ENCODE measurements around the gene ZZZ3. TPM values are rescaled to one million over a fixed set of nuclear protein-coding genes. Genes with fewer than 3 reads are reported as not detected.

ZZZ3 gene
- total and polyA plus RNA-seq, 10 of the 15 experiments (the other 5 are each of a cell fraction or from before 2014, with no cell fraction given): 10.5 to 44.1 (median 29.5) TPM

DNA sequence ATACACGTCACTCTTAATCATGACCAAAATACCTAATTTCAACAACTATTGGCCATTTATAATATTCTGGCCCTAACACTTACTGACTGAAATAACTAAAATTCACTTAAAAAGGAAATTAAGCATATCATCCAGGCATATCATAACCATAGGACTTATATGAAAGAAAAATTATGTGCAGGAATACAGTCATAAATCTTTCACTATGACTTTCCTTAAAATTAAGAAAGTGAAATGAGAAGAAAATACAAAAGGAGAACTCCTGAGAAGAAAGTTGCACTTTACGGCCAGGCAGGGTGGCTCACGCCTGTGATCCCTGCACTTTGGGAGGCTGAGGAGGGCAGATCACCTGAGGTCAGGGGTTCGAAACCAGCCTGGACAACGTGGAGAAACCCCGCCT, 9.4 kb downstream of the ZZZ3 start:
- in situ Hi-C loops (cut with MboI): no loop called here
- ATAC-seq (no peak), FAIRE-seq (no peak), DNase-seq (ENCODE audit: low read depth, low spot score) (no peak)
- H4K20me1 ChIP-seq (ENCODE audit: control insufficient read depth, insufficient read depth): no peaks in the 10 kb centered on the region
- peaks cover 0 to 3% of the 10 kb centered on the region in 2 experiments; a peak in 1 of 4 replicates for H3K36me3 ChIP-seq (ENCODE audit: control insufficient read depth in 2 of 2, insufficient read depth in 2 of 2, low read length in 1 of 2)
- CTCF ChIA-PET: interaction anchor here (1.3 kb wide), 1 partner anchor 14 kb away, joined by 4 read pairs; no protein-coding TSS in a partner anchor
- SMC1A ChIA-PET (ENCODE audit: uncharacterized antibody, unreplicated experiment): interaction anchor here (0.6 to 2.0 kb wide), 6 partner anchors 8 to 206 kb away, joined by 3 to 7 read pairs (median 4); no protein-coding TSS in a partner anchor
- intact Hi-C loops (cut with micrococcal nuclease; ENCODE audit: unreplicated experiment): loop anchor here (5.0 kb wide), 1 partner anchor 954 kb away; no protein-coding TSS in a partner anchor
- no TSS peak for BruUV-seq (replicated peaks)
- no peaks in the 10 kb centered on the region for H3K9me3 ChIP-seq (replicated peaks; ENCODE audit: control insufficient read depth, insufficient read depth, low read length)
- peaks cover 97% of the 10 kb centered on the region for H3K79me2 ChIP-seq (ENCODE audit: control insufficient read depth, insufficient read depth, low read length)
- POLR2A ChIA-PET: interaction anchor here (0.5 to 2.2 kb wide), 2 partner anchors 10 to 132 kb away, joined by 3 to 8 read pairs; partner anchors contain the start of gene ZZZ3
- no peak overlapping the region for H2AFZ ChIP-seq (ENCODE audit: control insufficient read depth, low read depth, low read length)
- peak overlapping the region; percentile 97 for H3K4me2 ChIP-seq (ENCODE audit: control insufficient read depth, insufficient read depth)
- RAD21 ChIA-PET (ENCODE audit: unreplicated experiment): interaction anchor here (0.6 kb wide), 1 partner anchor 96 kb away, joined by 3 read pairs; no protein-coding TSS in a partner anchor
- TF ChIP-seq SPI1 (IDR thresholded peaks at IDR 0.05; ENCODE audit: borderline replicate concordance, insufficient read depth, low read depth, low read length): no peak
- TF ChIP-seq, protein P1, sequence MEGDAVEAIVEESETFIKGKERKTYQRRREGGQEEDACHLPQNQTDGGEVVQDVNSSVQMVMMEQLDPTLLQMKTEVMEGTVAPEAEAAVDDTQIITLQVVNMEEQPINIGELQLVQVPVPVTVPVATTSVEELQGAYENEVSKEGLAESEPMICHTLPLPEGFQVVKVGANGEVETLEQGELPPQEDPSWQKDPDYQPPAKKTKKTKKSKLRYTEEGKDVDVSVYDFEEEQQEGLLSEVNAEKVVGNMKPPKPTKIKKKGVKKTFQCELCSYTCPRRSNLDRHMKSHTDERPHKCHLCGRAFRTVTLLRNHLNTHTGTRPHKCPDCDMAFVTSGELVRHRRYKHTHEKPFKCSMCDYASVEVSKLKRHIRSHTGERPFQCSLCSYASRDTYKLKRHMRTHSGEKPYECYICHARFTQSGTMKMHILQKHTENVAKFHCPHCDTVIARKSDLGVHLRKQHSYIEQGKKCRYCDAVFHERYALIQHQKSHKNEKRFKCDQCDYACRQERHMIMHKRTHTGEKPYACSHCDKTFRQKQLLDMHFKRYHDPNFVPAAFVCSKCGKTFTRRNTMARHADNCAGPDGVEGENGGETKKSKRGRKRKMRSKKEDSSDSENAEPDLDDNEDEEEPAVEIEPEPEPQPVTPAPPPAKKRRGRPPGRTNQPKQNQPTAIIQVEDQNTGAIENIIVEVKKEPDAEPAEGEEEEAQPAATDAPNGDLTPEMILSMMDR (IDR thresholded peaks at IDR 0.05 in 2 of 3, conservative IDR thresholded peaks at IDR 0.05 in 1 of 3; ENCODE audit: control insufficient read depth in 2 of 3, extremely low read depth in 1 of 3, insufficient read depth in 1 of 3, low read depth in 3 of 3, low read length in 3 of 3): no peak
- no peak for TF ChIP-seq KLF5 (IDR thresholded peaks at IDR 0.05; ENCODE audit: partially characterized antibody)
- TF ChIP-seq USF2 (IDR thresholded peaks at IDR 0.05; ENCODE audit: borderline replicate concordance, low read depth, low read length): no peak
- TF ChIP-seq TARDBP (IDR thresholded peaks at IDR 0.05; ENCODE audit: borderline replicate concordance): no peak
- TF ChIP-seq NFYB (IDR thresholded peaks at IDR 0.05; ENCODE audit: insufficient read depth, low read depth, low read length): no peak
- H3K4me1 ChIP-seq (ENCODE audit: control insufficient read depth, insufficient read depth, low read length): peaks cover 25% of the 10 kb centered on the region
- H3K9ac ChIP-seq (ENCODE audit: control insufficient read depth, insufficient read depth, low read length): no peak overlapping the region; the same call in 1 of the 2 replicates
- 83% methylated on average over 6 of the region's 6 CpGs for WGBS (ENCODE audit: insufficient coverage, insufficient replicate concordance, low lambda C conversion rate, missing lambda C conversion rate)
- H3K4me3 ChIP-seq: peak overlapping the region; percentile 60; the same call in 1 of the 2 replicates
- H3K27ac ChIP-seq (ENCODE audit: control insufficient read depth, insufficient read depth): peak overlapping the region; percentile 42; the same call in 1 of the 2 replicates
- H3K27me3 ChIP-seq (replicated peaks in 1 of 2; ENCODE audit: control insufficient read depth in 2 of 2, insufficient read depth in 2 of 2, low read length in 1 of 2): no peaks in the 10 kb centered on the region

Data from GM12878 (cell line).